SKM-1 treated with dmso at 0.1 percent for 144 hours (cell line): Measurements from ENCODE around the gene DNAAF5.

Experiments
- DNase-seq: peaks from one replicate; lab custom pipeline; 2025; ENCODE audit not compliant: unreplicated experiment; lab: John Stamatoyannopoulos, UW

DNAAF5 gene

GRCh38 chr7:763762-764161, 37.3 kb downstream of the DNAAF5 start:
- DNase-seq, result no peak

- no peak for DNase-seq
These were observed 38.9 kb downstream of the DNAAF5 start for GRCh38 chr7:765383-765782.

GRCh38 chr7:767580-767940, 41.1 kb downstream of the DNAAF5 start:
- no peak for DNase-seq

- no peak for DNase-seq
These were observed 41.6 kb downstream of the DNAAF5 start for GRCh38 chr7:767941-768731.

GRCh38 chr7:768881-769504, 42.5 kb downstream of the DNAAF5 start:
- DNase-seq, result no peak

- no peak for DNase-seq
These were observed 43.8 kb downstream of the DNAAF5 start for GRCh38 chr7:770336-770735.

- no peak for DNase-seq
These were observed 44.3 kb downstream of the DNAAF5 start for GRCh38 chr7:770741-771166.

- no peak for DNase-seq
These were observed 44.9 kb downstream of the DNAAF5 start for GRCh38 chr7:771234-772004.

GRCh38 chr7:772005-772294, 45.5 kb downstream of the DNAAF5 start:
- DNase-seq, result no peak

GRCh38 chr7:772392-772791, 45.9 kb downstream of the DNAAF5 start:
- DNase-seq, result no peak

- no peak for DNase-seq
These were observed 46.5 kb downstream of the DNAAF5 start for GRCh38 chr7:772861-773621.

GRCh38 chr7:773622-773915, 47.1 kb downstream of the DNAAF5 start:
- DNase-seq, result no peak

- no peak for DNase-seq
These were observed 47.9 kb downstream of the DNAAF5 start for GRCh38 chr7:774161-775109.

- DNase-seq, result no peak
These were observed 49.9 kb downstream of the DNAAF5 start for GRCh38 chr7:776381-776780.

GRCh38 chr7:776992-777727, 50.7 kb downstream of the DNAAF5 start:
- no peak for DNase-seq

- DNase-seq, result no peak
These were observed 51.2 kb downstream of the DNAAF5 start for GRCh38 chr7:777728-778078.

GRCh38 chr7:778271-778967, 51.9 kb downstream of the DNAAF5 start:
- no peak for DNase-seq

GRCh38 chr7:778968-779451, 52.5 kb downstream of the DNAAF5 start:
- no peak for DNase-seq

GRCh38 chr7:779480-779879, 53.0 kb downstream of the DNAAF5 start:
- no peak for DNase-seq
